Stimulated activated CD8-positive, alpha-beta memory T cell treated with anti-CD3 and anti-CD28 coated beads, Interleukin-4, amount 100 ng/mL, for 4 hours (primary cell): ENCODE measurements around the gene AKR7A2.
"Not testable (repeated sequence)": the region's sequence is repeated elsewhere in the genome, so short reads cannot be mapped to it uniquely, and the experiment has no call there.

Experiments used
- DNase-seq, 2 donors: peaks; one replicate each; pipeline ENCODE4 v3.0.0-alpha.2; 2020; ENCODE audit warnings: low read depth in 2 of 2, low spot score in 1 of 2

The AKR7A2 gene

DNA sequence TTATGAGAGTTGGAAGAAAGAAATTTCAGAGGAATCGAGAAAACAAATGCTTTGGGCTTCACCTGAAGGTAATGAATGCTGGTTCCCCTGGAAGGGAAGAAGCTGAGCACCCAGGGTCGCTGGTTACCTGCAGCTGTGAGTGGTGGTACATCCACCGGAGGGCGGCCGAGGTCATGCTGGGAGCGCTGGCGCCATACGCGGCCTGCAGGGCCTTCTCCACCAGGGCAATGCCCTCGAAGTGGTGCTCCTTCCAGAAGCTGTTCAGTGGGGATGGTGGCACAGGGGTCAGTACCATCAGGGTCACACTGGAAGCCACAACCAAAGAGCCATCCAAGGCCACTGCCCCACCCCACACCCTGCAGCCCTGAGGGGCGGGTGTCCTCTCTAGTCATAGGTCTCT, 43.5 kb downstream of the AKR7A2 start:
- no peak for DNase-seq

DNA sequence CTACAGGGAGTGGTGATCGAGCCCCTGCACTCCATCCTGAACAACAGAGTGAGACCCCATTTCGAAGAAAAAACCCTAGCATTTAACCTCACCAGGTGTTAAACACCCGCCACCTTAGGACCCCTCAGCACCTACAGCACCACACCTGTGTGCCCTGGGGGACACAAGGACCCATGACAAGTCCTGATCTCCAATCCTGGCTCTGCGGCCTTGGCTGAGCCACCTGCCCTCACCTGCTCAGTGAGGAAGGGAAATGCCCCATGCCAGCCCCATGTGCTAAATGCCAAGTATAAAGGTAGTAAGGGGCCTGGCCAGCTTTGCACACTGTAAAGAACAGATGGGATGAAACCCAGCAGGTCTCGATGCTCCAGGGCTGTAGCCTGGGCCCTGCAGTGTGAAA, 49.2 kb downstream of the AKR7A2 start:
- DNase-seq, result no peak

- no peak for DNase-seq
Observed at GRCh38 chr1:19262047-19262446, 49.9 kb downstream of the AKR7A2 start.

- no peak for DNase-seq
Observed at GRCh38 chr1:19260211-19261138, 51.5 kb downstream of the AKR7A2 start.

DNA sequence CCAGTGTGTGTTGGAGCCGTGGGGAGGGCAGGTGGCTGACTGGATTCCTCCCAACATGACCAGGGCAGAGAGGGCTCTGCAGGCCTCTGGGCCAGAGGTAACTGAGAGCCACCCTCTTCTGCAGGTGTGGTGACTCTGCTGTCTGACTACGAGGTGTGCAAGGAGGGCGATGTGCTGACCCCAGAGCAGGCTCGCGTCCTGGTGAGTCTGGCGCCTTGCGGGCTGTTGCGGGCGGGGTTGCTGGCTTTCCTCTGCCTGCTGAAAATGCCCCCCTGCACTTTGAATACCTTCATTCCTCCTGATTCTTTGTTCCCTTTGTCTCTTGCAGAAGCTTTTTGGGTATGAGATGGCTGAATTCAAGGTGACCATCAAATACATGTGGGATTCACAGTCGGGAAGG, 53.6 kb downstream of the AKR7A2 start:
- no peak for DNase-seq

GRCh38 chr1:19257178-19257914, 54.6 kb downstream of the AKR7A2 start:
- no peak for DNase-seq

- not testable (repeated sequence) for DNase-seq
Observed at GRCh38 chr1:19256301-19256700, 55.6 kb downstream of the AKR7A2 start.

DNA sequence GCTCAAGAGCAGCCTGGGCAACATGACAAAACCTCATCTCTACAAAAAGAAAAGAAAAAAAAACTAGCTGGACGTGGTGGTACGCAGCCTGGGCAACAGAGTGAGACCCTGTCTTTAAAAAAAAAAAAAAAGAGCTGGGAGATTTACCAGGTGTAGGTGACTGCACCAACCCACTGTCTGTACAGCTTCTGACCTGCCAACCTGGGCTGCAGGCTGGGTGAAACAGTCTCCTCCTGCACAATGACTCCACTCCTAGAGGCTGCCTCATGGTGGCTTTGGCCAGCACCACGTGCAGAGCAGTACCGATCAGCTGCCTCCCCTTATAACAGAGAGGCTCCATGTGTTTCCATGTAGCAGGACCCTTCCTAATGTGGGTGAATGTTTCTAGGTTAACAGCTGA, 56.7 kb downstream of the AKR7A2 start:
- no peak for DNase-seq

DNA sequence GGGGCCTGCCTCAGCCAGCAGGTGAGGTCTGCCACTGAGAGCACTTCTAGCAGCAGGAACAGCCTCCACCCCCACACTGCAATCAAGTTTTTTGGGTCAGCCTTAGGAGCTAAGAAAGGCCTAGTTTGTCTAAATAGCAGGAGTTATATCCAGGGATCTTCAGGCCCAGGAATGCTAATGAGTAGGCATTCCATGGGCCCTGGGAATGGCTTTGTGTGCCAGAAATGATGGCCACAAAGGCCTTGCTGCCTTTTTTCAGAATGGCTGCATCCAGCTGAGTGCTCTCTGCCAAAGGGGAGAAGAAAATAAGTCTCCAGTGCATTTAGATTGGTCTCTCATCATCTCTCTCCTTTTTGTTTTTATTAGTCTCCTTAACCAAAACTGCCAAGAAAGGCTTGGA, 57.5 kb downstream of the AKR7A2 start:
- no peak for DNase-seq
